ENCODE measurements around the gene NT5DC2.

GRCh38 chr3:52493232-52494017 lies 40.2 kb downstream of the NT5DC2 start:
- TF ChIP-seq CTCF (conservative IDR thresholded peaks at IDR 0.05; ENCODE audit: low read depth, low read length): no peak
- TF ChIP-seq EZH2 (IDR thresholded peaks at IDR 0.05; ENCODE audit: low read length, unreplicated experiment): no peak
- TF ChIP-seq EZH2phosphoT487 (IDR thresholded peaks at IDR 0.05; ENCODE audit: borderline replicate concordance, low read length): no peak

All from PC-3 (cell line).